Mesenchymal stem cell (in vitro differentiated cells and primary cell): Measurements from ENCODE around the gene ARHGAP15.

Experiments used
- DNase-seq: peaks from one replicate; pipeline ENCODE4 v3.0.0-alpha.2; 2013
- H2AFZ ChIP-seq: one replicate; pipeline ENCODE4 v1.6.1; 2013; ENCODE audit warnings: low read depth, mild to moderate bottlenecking, control low read depth, inconsistent platforms, low read length, moderate library complexity
- H2AK5ac ChIP-seq: 2 replicates; pipeline ENCODE4 v1.6.1; 2013; ENCODE audit warnings: low read length, moderate library complexity, mild to moderate bottlenecking, inconsistent platforms; ENCODE audit not compliant: severe bottlenecking
- H2BK120ac ChIP-seq: one replicate; pipeline ENCODE4 v1.6.1; 2013; ENCODE audit warnings: low read depth, mild to moderate bottlenecking, inconsistent platforms, low read length, moderate library complexity
- H2BK12ac ChIP-seq, 2 experiments: one replicate each; pipeline ENCODE4 v1.6.1; 2013; ENCODE audit warnings: inconsistent platforms in 2 of 2, low read length in 2 of 2, mild to moderate bottlenecking in 2 of 2, moderate library complexity in 2 of 2, control low read depth in 1 of 2
- H2BK15ac ChIP-seq: one replicate; pipeline ENCODE4 v1.6.1; 2013; ENCODE audit warnings: mild to moderate bottlenecking, low read depth, inconsistent platforms; ENCODE audit not compliant: poor library complexity, severe bottlenecking
- H2BK5ac ChIP-seq: 2 replicates; pipeline ENCODE4 v1.6.1; 2013; ENCODE audit warnings: low read depth, mild to moderate bottlenecking, low read length, control low read depth, inconsistent platforms; ENCODE audit not compliant: poor library complexity, severe bottlenecking
- H3K14ac ChIP-seq, 2 experiments: one replicate each; pipeline ENCODE4 v1.6.1; 2013; ENCODE audit warnings: inconsistent platforms in 2 of 2, low read length in 2 of 2, control low read depth in 1 of 2, mild to moderate bottlenecking in 1 of 2, moderate library complexity in 1 of 2
- H3K18ac ChIP-seq, 2 experiments: one replicate each; pipeline ENCODE4 v1.6.1; 2013; ENCODE audit warnings: inconsistent platforms in 2 of 2, low read length in 2 of 2, control low read depth in 1 of 2, low read depth in 1 of 2, mild to moderate bottlenecking in 1 of 2
- H3K23ac ChIP-seq, 2 experiments: one replicate each; pipeline ENCODE4 v1.6.1; 2013; ENCODE audit warnings: inconsistent platforms in 2 of 2, low read length in 2 of 2, mild to moderate bottlenecking in 2 of 2, moderate library complexity in 2 of 2, control low read depth in 1 of 2
- H3K27ac ChIP-seq: 2 replicates; pipeline ENCODE4 v1.5.1; 2013; ENCODE audit warnings: mild to moderate bottlenecking, moderate library complexity, low read length, control low read depth, inconsistent platforms; ENCODE audit not compliant: poor library complexity, severe bottlenecking
- H3K27me3 ChIP-seq, 2 experiments: 2 replicates each; pipeline versions ENCODE4 v1.6.1 to v1.7.0; 2013; ENCODE audit warnings: low read length in 2 of 2, mild to moderate bottlenecking in 2 of 2, moderate library complexity in 2 of 2, control low read depth in 1 of 2, inconsistent platforms in 1 of 2; ENCODE audit not compliant: control insufficient read depth in 1 of 2, insufficient read depth in 1 of 2
- H3K36me3 ChIP-seq, 2 experiments: 2 replicates each; pipeline versions ENCODE4 v1.6.1 to v1.7.0; 2013; ENCODE audit warnings: low read length in 2 of 2, control low read depth in 1 of 2, inconsistent platforms in 1 of 2, low read depth in 1 of 2, mild to moderate bottlenecking in 1 of 2; ENCODE audit not compliant: insufficient read depth in 2 of 2, control insufficient read depth in 1 of 2
- H3K4ac ChIP-seq, 2 experiments: one replicate each; pipeline ENCODE4 v1.6.1; 2013; ENCODE audit warnings: inconsistent platforms in 2 of 2, low read length in 2 of 2, mild to moderate bottlenecking in 2 of 2, moderate library complexity in 2 of 2, control low read depth in 1 of 2, low read depth in 1 of 2
- H3K4me1 ChIP-seq: 2 replicates; pipeline ENCODE4 v1.6.1; 2013; ENCODE audit warnings: low read depth, low read length, control low read depth; ENCODE audit not compliant: control insufficient read depth, insufficient read depth
- H3K4me2 ChIP-seq: 2 replicates; pipeline ENCODE4 v1.6.1; 2013; ENCODE audit warnings: low read length, mild to moderate bottlenecking, inconsistent platforms; ENCODE audit not compliant: poor library complexity, severe bottlenecking
- H3K4me3 ChIP-seq, 2 experiments: 2 replicates each; pipeline versions ENCODE4 v1.5.1 to v1.7.0; 2013; ENCODE audit warnings: low read length in 2 of 2, mild to moderate bottlenecking in 2 of 2, control low read depth in 1 of 2, low read depth in 1 of 2; ENCODE audit not compliant: insufficient read depth in 1 of 2
- H3K79me1 ChIP-seq: replicated peaks from 2 replicates; pipeline ENCODE4 v1.6.1; 2013; ENCODE audit warnings: mild to moderate bottlenecking, control low read depth, low read length, inconsistent platforms; ENCODE audit not compliant: poor library complexity, severe bottlenecking
- H3K9ac ChIP-seq: 2 replicates; pipeline ENCODE4 v1.7.0; 2013; ENCODE audit warnings: mild to moderate bottlenecking, low read length, moderate library complexity
- H3K9me3 ChIP-seq: 2 replicates; pipeline ENCODE4 v1.7.0; 2013; ENCODE audit warnings: mild to moderate bottlenecking, low read length; ENCODE audit not compliant: control insufficient read depth
- H4K8ac ChIP-seq: one replicate; pipeline ENCODE4 v1.6.1; 2013; ENCODE audit warnings: inconsistent platforms, mild to moderate bottlenecking, low read length, moderate library complexity
- H4K91ac ChIP-seq: one replicate; pipeline ENCODE4 v1.6.1; 2013; ENCODE audit warnings: mild to moderate bottlenecking, low read length, inconsistent platforms
- WGBS: methylation state at CpG from one replicate; pipeline ENCODE4 v1.1.7; 2013; ENCODE audit warnings: mixed read lengths; 5-methylcytosine and 5-hydroxymethylcytosine counted together

ARHGAP15 gene

GRCh38 chr2:143675021-143675420, 545.8 kb downstream of the ARHGAP15 start:
- Histone ChIP-seq H4K91ac (no peak overlapping the region), H2AFZ (no peak overlapping the region), H2BK12ac (no peak overlapping the region), H3K79me1 (no peaks in the 10 kb centered on the region), H3K14ac (no peak overlapping the region), H2BK120ac (no peak overlapping the region), H3K27ac (no peak overlapping the region), H3K9ac (no peak overlapping the region), H3K36me3 (no peaks in the 10 kb centered on the region), H3K4ac (no peak overlapping the region), H3K4me3 (no peak overlapping the region), H3K9me3 (no peaks in the 10 kb centered on the region), H2AK5ac (no peak overlapping the region), H4K8ac (no peak overlapping the region), H3K18ac (no peak overlapping the region), H3K27me3 (no peaks in the 10 kb centered on the region), H3K4me1 (no peaks in the 10 kb centered on the region), H3K23ac (no peak overlapping the region), H2BK15ac (no peak overlapping the region), H3K4me2 (no peak overlapping the region), H2BK5ac (no peak overlapping the region)
- no peak for DNase-seq

- Histone ChIP-seq H3K23ac (no peak overlapping the region), H3K9ac (no peak overlapping the region), H2AFZ (no peak overlapping the region), H4K91ac (no peak overlapping the region), H3K14ac (no peak overlapping the region), H3K4me3 (no peak overlapping the region), H3K4ac (no peak overlapping the region), H2BK5ac (no peak overlapping the region), H4K8ac (no peak overlapping the region), H2BK15ac (no peak overlapping the region), H3K18ac (no peak overlapping the region), H3K4me1 (no peaks in the 10 kb centered on the region), H2BK120ac (no peak overlapping the region), H2BK12ac (no peak overlapping the region), H2AK5ac (no peak overlapping the region), H3K27ac (no peak overlapping the region), H3K27me3 (no peaks in the 10 kb centered on the region), H3K36me3 (no peaks in the 10 kb centered on the region), H3K9me3 (no peaks in the 10 kb centered on the region), H3K79me1 (no peaks in the 10 kb centered on the region), H3K4me2 (no peak overlapping the region)
- DNase-seq, result no peak
- 50% methylated on average over 1 of the region's 5 CpGs for WGBS
Observed at GRCh38 chr2:143679617-143680016, 550.4 kb downstream of the ARHGAP15 start.

- H3K4me2 ChIP-seq, result no peak overlapping the region
- no peak overlapping the region for H3K14ac ChIP-seq
- no peaks in the 10 kb centered on the region for H3K36me3 ChIP-seq
- no peak overlapping the region for H3K4ac ChIP-seq
- no peak overlapping the region for H3K9ac ChIP-seq
- H2BK5ac ChIP-seq, result no peak overlapping the region
- no peak overlapping the region for H2BK120ac ChIP-seq
- H3K23ac ChIP-seq, result no peak overlapping the region
- no peak overlapping the region for H4K8ac ChIP-seq
- H3K27me3 ChIP-seq, result no peaks in the 10 kb centered on the region
- H2AK5ac ChIP-seq, result no peak overlapping the region
- no peak overlapping the region for H2AFZ ChIP-seq
- H3K4me3 ChIP-seq, result no peak overlapping the region
- no peaks in the 10 kb centered on the region for H3K79me1 ChIP-seq
- no peak overlapping the region for H3K18ac ChIP-seq
- H2BK15ac ChIP-seq, result no peak overlapping the region
- no peak overlapping the region for H2BK12ac ChIP-seq
- H3K27ac ChIP-seq, result no peak overlapping the region
- no peak for DNase-seq
- H3K4me1 ChIP-seq, result no peaks in the 10 kb centered on the region
- H3K9me3 ChIP-seq, result no peaks in the 10 kb centered on the region
- 89% methylated on average over 3 of the region's 3 CpGs for WGBS
- H4K91ac ChIP-seq, result no peak overlapping the region
Observed at GRCh38 chr2:143680885-143681405, 551.7 kb downstream of the ARHGAP15 start.

GRCh38 chr2:143682436-143683055, 553.3 kb downstream of the ARHGAP15 start:
- H3K9ac ChIP-seq, result no peak overlapping the region
- H2BK12ac ChIP-seq, result no peak overlapping the region
- H3K4ac ChIP-seq, result no peak overlapping the region
- no peak overlapping the region for H3K4me2 ChIP-seq
- no peak overlapping the region for H3K23ac ChIP-seq
- H4K91ac ChIP-seq, result no peak overlapping the region
- H3K4me1 ChIP-seq, result no peaks in the 10 kb centered on the region
- no peak overlapping the region for H3K27ac ChIP-seq
- H2AFZ ChIP-seq, result no peak overlapping the region
- no peak for DNase-seq
- no peaks in the 10 kb centered on the region for H3K27me3 ChIP-seq
- H3K4me3 ChIP-seq, result no peak overlapping the region
- no peak overlapping the region for H2AK5ac ChIP-seq
- H3K9me3 ChIP-seq, result no peaks in the 10 kb centered on the region
- H3K14ac ChIP-seq, result no peak overlapping the region
- no peaks in the 10 kb centered on the region for H3K36me3 ChIP-seq
- WGBS, result 89% methylated on average over 3 of the region's 5 CpGs
- no peak overlapping the region for H2BK15ac ChIP-seq
- H3K18ac ChIP-seq, result no peak overlapping the region
- H2BK120ac ChIP-seq, result no peak overlapping the region
- H2BK5ac ChIP-seq, result no peak overlapping the region
- H3K79me1 ChIP-seq, result no peaks in the 10 kb centered on the region
- no peak overlapping the region for H4K8ac ChIP-seq
